ENCODE measurements around the gene FOXO3. TPM values are rescaled to one million over a fixed set of nuclear protein-coding genes. Genes with fewer than 3 reads are reported as not detected.

Gene FOXO3
- polyA plus RNA-seq, 1 of the 3 experiments (the other 2 are of a cell fraction) = 8.1 TPM

GRCh38 chr6:108728826-108729225 is 168.1 kb downstream of the FOXO3 start:
- Histone ChIP-seq H3K4me1 (ENCODE audit: control insufficient read depth in 1 of 2, insufficient read depth in 2 of 2, low read depth in 1 of 2, low read length in 1 of 2) (no peaks in the 10 kb centered on the region; a peak in 1 of 4 replicates), H4K20me1 (ENCODE audit: insufficient read depth) (no peaks in the 10 kb centered on the region), H3K9ac (no peak overlapping the region), H3K9me2 (no peaks in the 10 kb centered on the region), H3K9me3 (no peaks in the 10 kb centered on the region), H3K36me3 (replicated peaks in 1 of 2; ENCODE audit: control insufficient read depth in 1 of 2, insufficient read depth in 2 of 2, low read length in 1 of 2) (no peaks in the 10 kb centered on the region), H2AFZ (ENCODE audit: low read depth) (no peak overlapping the region), H3K79me2 (ENCODE audit: insufficient read depth) (no peaks in the 10 kb centered on the region), H3K27me3 (ENCODE audit: insufficient read depth) (no peaks in the 10 kb centered on the region), H3F3A (replicated peaks; ENCODE audit: insufficient read depth) (no peaks in the 10 kb centered on the region), H3K27ac (ENCODE audit: low read depth in 2 of 2, low read length in 1 of 2) (no peak overlapping the region), H3K4me2 (no peak overlapping the region), H3K4me3 (ENCODE audit: low read depth in 2 of 2, low read length in 1 of 2) (no peak overlapping the region)
- 87% methylated on average over 6 of the region's 7 CpGs for WGBS (ENCODE audit: low lambda C conversion rate)
- ChIA-PET CTCF (no interaction called here), POLR2A (no interaction called here)
- TF ChIP-seq YY1 (IDR thresholded peaks at IDR 0.05; ENCODE audit: low read depth) = no peak
- no peak for DNase-seq

DNA sequence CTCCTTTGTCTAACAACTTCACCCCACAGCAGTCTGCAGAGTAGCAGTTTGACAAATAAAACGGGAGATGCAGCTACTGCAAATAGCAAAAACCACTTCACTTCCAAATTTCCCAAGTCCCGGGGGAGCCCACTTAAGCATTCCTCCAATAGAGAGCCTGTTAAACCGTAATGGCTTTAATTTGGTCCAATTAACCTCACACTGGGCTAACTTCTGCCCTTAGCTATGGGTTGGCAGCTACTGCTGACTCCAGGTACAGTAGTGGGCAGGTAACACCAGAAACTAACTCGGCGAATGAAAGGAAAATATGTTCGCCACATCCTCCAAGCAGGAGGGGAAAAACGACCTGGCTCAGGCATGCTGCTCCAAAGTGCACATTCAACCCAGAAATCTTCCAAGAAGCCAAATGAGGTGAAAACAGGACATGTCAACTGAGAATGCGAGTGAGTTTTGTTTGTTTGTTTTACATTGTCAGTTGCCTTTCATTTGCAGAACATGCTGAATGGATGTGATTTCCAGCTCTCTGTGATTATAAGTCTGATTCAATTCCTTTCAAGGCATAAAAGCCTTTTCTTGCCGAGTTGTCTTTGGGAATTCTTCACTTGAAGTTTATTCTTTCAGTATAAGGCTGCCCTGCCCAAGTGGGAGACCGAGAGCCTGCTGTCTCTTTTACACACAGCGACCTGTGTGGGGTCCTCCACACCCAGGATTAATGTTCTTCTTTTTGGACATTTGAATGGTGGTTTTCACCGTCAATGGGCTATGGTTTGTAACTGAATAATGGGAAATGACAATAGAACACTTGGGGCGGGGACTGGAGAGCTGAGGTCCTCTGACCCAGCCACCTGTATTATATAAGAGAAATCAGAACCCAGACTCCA is 170.2 kb downstream of the FOXO3 start:
- H3K27ac ChIP-seq (ENCODE audit: low read depth in 2 of 2, low read length in 1 of 2) = no peak overlapping the region
- H2AFZ ChIP-seq (ENCODE audit: low read depth) = no peak overlapping the region
- no peaks in the 10 kb centered on the region for H3K27me3 ChIP-seq (ENCODE audit: insufficient read depth)
- H3K79me2 ChIP-seq (ENCODE audit: insufficient read depth) = no peaks in the 10 kb centered on the region
- H3K9me2 ChIP-seq = no peaks in the 10 kb centered on the region
- no peaks in the 10 kb centered on the region for H3K9me3 ChIP-seq
- H3K4me1 ChIP-seq (ENCODE audit: control insufficient read depth in 1 of 2, insufficient read depth in 2 of 2, low read depth in 1 of 2, low read length in 1 of 2) = peaks cover under 1 to 1% of the 10 kb centered on the region in 2 experiments; a peak in 2 of 4 replicates
- no peak overlapping the region for H3K9ac ChIP-seq
- WGBS (ENCODE audit: low lambda C conversion rate) = 83% methylated on average over 13 of the region's 13 CpGs
- ChIA-PET POLR2A (no interaction called here), CTCF (no interaction called here)
- TF ChIP-seq SMC3 (IDR thresholded peaks at IDR 0.05; ENCODE audit: low read depth, low read length) (no peak), RFX5 (IDR thresholded peaks at IDR 0.05; ENCODE audit: low read length) (no peak), FOXJ3 (CRISPR knock-in tag; IDR thresholded peaks at IDR 0.05) (no peak), IRF3 (IDR thresholded peaks at IDR 0.05; ENCODE audit: low read depth, low read length) (no peak), EZH2phosphoT487 (IDR thresholded peaks at IDR 0.05; ENCODE audit: borderline replicate concordance, low read depth) (no peak), RXRA (IDR thresholded peaks at IDR 0.05; ENCODE audit: borderline replicate concordance, low read depth) (no peak)
- no peaks in the 10 kb centered on the region for H3K36me3 ChIP-seq (replicated peaks in 1 of 2; ENCODE audit: control insufficient read depth in 1 of 2, insufficient read depth in 2 of 2, low read length in 1 of 2)
- H3K4me3 ChIP-seq (ENCODE audit: low read depth in 2 of 2, low read length in 1 of 2) = no peak overlapping the region
- H4K20me1 ChIP-seq (ENCODE audit: insufficient read depth) = no peaks in the 10 kb centered on the region
- DNase-seq = no peak
- no peak overlapping the region for H3K4me2 ChIP-seq
- H3F3A ChIP-seq (replicated peaks; ENCODE audit: insufficient read depth) = no peaks in the 10 kb centered on the region

DNA sequence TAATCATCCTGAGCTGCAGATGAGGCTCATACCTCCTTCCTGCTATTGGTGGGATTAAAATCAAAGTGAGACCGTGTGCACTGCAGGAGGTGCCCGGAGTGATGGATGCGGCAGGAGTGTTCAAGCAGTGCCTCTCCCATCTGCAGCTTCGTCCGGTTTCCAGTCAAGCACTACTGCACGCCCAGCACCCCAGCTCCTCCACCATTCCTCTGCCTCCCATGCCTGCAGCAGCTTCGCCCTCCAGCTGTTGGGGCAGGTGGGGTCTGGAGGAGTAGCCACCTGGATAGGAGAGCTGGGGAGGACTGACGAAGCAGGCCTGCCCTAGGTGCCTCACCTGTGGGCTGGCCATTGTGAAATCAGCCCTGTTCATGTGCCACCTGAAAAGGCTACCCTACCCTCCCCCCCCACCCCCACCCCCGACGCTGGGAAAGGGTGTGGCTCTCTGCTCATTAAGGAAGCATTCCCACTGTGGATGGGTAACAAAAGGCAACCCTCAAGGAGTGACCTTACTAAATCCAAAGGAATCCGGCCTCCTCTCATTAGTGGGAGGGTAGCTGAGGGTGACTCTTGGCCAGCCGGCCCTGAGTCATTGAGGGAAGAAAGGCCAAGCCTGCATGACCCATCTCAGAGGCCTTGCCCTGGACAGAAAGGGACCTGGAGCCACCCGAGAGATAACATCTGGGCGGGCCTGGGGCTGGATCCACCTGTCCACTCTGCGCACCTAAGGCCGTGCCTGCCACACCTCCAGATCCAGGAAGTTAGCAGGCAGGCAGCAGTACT is 171.6 kb downstream of the FOXO3 start:
- Histone ChIP-seq H3K4me3 (ENCODE audit: low read depth in 2 of 2, low read length in 1 of 2) (no peak overlapping the region), H3K4me2 (no peak overlapping the region), H3K9me2 (no peaks in the 10 kb centered on the region), H3K9me3 (no peaks in the 10 kb centered on the region), H3K4me1 (ENCODE audit: control insufficient read depth in 1 of 2, insufficient read depth in 2 of 2, low read depth in 1 of 2, low read length in 1 of 2) (peaks cover 2 to 15% of the 10 kb centered on the region in 2 experiments; a peak in 3 of 4 replicates), H4K20me1 (ENCODE audit: insufficient read depth) (no peaks in the 10 kb centered on the region), H3K27me3 (ENCODE audit: insufficient read depth) (no peaks in the 10 kb centered on the region), H3F3A (replicated peaks; ENCODE audit: insufficient read depth) (peaks cover 6% of the 10 kb centered on the region), H3K27ac (ENCODE audit: low read depth in 2 of 2, low read length in 1 of 2) (no peak overlapping the region), H2AFZ (ENCODE audit: low read depth) (no peak overlapping the region), H3K79me2 (ENCODE audit: insufficient read depth) (no peaks in the 10 kb centered on the region), H3K36me3 (replicated peaks in 1 of 2; ENCODE audit: control insufficient read depth in 1 of 2, insufficient read depth in 2 of 2, low read length in 1 of 2) (no peaks in the 10 kb centered on the region), H3K9ac (no peak overlapping the region)
- ChIA-PET POLR2A (no interaction called here), CTCF (interaction anchor here (1.1 kb wide), 1 partner anchor 20 kb away, joined by 3 read pairs; no protein-coding TSS in a partner anchor)
- DNase-seq = no peak
- 86% methylated on average over 7 of the region's 16 CpGs for WGBS (ENCODE audit: low lambda C conversion rate)
- TF ChIP-seq FOSL2 (IDR thresholded peaks at IDR 0.05; ENCODE audit: borderline replicate concordance, low read depth) = peak; percentile 19; the same call in 1 of the 2 replicates
- no peak for TF ChIP-seq FOXJ3 (CRISPR knock-in tag; IDR thresholded peaks at IDR 0.05)
- no peak for TF ChIP-seq MAX (IDR thresholded peaks at IDR 0.05; ENCODE audit: low read depth)

All from SK-N-SH (cell line).